HepG2 (cell line): Measurements from ENCODE around the gene FAM174C. TPM values are rescaled to one million over a fixed set of nuclear protein-coding genes. Genes with fewer than 3 reads are reported as not detected.

Experiments used
- ASH2L ChIP-seq: fragments of 300-600, 200-600 bp; sonication (generic); IDR thresholded peaks from 2 replicates; pipeline ENCODE4 v1.7.0; 2017; ENCODE audit warnings: low read depth, mild to moderate bottlenecking, moderate library complexity, mixed read lengths, low read length; ENCODE audit not compliant: insufficient read length
- CEBPG ChIP-seq: IDR thresholded peaks from 2 replicates; pipeline ENCODE4 v1.6.1; 2016
- HCFC1 ChIP-seq: fragments of 150-350 bp; IDR thresholded peaks from 2 replicates; pipeline ENCODE4 v1.6.1; 2014; ENCODE audit warnings: low read depth, low read length
- KLF15 ChIP-seq: sonication (generic); formaldehyde crosslinking; IDR thresholded peaks from 2 replicates; pipeline ENCODE4 v1.8.1; 2023; ENCODE audit warnings: borderline replicate concordance, mild to moderate bottlenecking, inconsistent platforms, missing genetic modification reagents, mixed read lengths
- PCBP1 ChIP-seq: fragments of 200-400 bp; formaldehyde crosslinking; IDR thresholded peaks from 2 replicates; pipeline ENCODE4 v1.6.1; 2017; ENCODE audit warnings: mild to moderate bottlenecking, low read depth, low read length, borderline replicate concordance
- REXO4 ChIP-seq: sonication (generic); formaldehyde crosslinking; IDR thresholded peaks from 2 replicates; pipeline ENCODE4 v1.8.0; 2022; ENCODE audit warnings: missing genetic modification reagents, mild to moderate bottlenecking, borderline replicate concordance
- TCF12 ChIP-seq, 2 experiments: fragments of 450-650 bp in 1 of 2; sonication (generic) in 1 of 2; formaldehyde crosslinking in 1 of 2; IDR thresholded peaks; 2 replicates each; pipeline versions ENCODE4 v1.6.1 to v1.8.0; 2017 to 2022; ENCODE audit warnings: antibody characterized with exemption in 1 of 2, mild to moderate bottlenecking in 1 of 2, missing genetic modification reagents in 1 of 2, moderate library complexity in 1 of 2
- ZMYM3 ChIP-seq: sonication (generic); formaldehyde crosslinking; IDR thresholded peaks from 2 replicates; pipeline ENCODE4 v1.5.1; 2020; ENCODE audit warnings: mild to moderate bottlenecking, missing genetic modification reagents
- ZNF44 ChIP-seq: sonication (generic); formaldehyde crosslinking; IDR thresholded peaks from 2 replicates; pipeline ENCODE4 v1.5.1; 2020; ENCODE audit warnings: mild to moderate bottlenecking, missing genetic modification reagents
- ZNF564 ChIP-seq: sonication (generic); formaldehyde crosslinking; IDR thresholded peaks from 2 replicates; pipeline ENCODE4 v1.8.1; 2023; ENCODE audit warnings: mild to moderate bottlenecking, missing genetic modification reagents
- ZNF749 ChIP-seq: sonication (generic); formaldehyde crosslinking; IDR thresholded peaks from 2 replicates; pipeline ENCODE4 v1.8.0; 2022; ENCODE audit warnings: mild to moderate bottlenecking, missing genetic modification reagents, moderate library complexity, borderline replicate concordance
- ZNF788 ChIP-seq: sonication (generic); formaldehyde crosslinking; IDR thresholded peaks from 2 replicates; pipeline ENCODE4 v1.5.0; 2020; ENCODE audit warnings: mild to moderate bottlenecking, missing genetic modification reagents, borderline replicate concordance
- polyA plus RNA-seq, 8 experiments: library from polyadenylated mRNA; depleted of rRNA in 3 of 8; stranded (reverse) in 7 of 8; unstranded in 1 of 8; fragments of >200 nt; fragmentation: Illumina TruSeq in 4 of 8; extraction: Trizol in 4 of 8; gene quantifications; 2 replicates each; pipeline versions ENCODE4 v1.2.1 to v1.2.3, GENCODE V29; 2011 to 2016; ENCODE audit warnings: low read depth in 4 of 8, missing spikeins in 1 of 8, mixed read lengths in 1 of 8; ENCODE audit not compliant: insufficient read depth in 1 of 8
- total RNA-seq, 5 experiments: library from RNA; depleted of rRNA; stranded (reverse); fragments of >200 nt; fragmentation: Illumina TruSeq; extraction: Trizol; gene quantifications; 2 replicates each; pipeline ENCODE4 v1.2.3, GENCODE V29; 2016; ENCODE audit warnings: low read depth in 1 of 5
- TF ChIP-seq, protein P1 (sequence below): sonication (generic); formaldehyde crosslinking; IDR thresholded peaks from 2 replicates; pipeline ENCODE4 v1.8.0; 2022; ENCODE audit warnings: mild to moderate bottlenecking, missing genetic modification reagents, borderline replicate concordance
- TF ChIP-seq, protein P2 (sequence below): sonication (generic); formaldehyde crosslinking; IDR thresholded peaks from 2 replicates; pipeline ENCODE4 v1.8.1; 2023; ENCODE audit warnings: missing genetic modification reagents, inconsistent platforms, borderline replicate concordance
- TF ChIP-seq, protein P3 (sequence below): sonication (generic); formaldehyde crosslinking; IDR thresholded peaks from 2 replicates; pipeline ENCODE4 v1.4.0; 2020; ENCODE audit warnings: mild to moderate bottlenecking, missing genetic modification reagents
- TF ChIP-seq, protein P4 (sequence below): sonication (generic); formaldehyde crosslinking; IDR thresholded peaks from 2 replicates; pipeline ENCODE4 v1.4.0; 2020; ENCODE audit warnings: missing genetic modification reagents, borderline replicate concordance
- TF ChIP-seq, protein P5 (sequence below): sonication (generic); formaldehyde crosslinking; IDR thresholded peaks from 2 replicates; pipeline ENCODE4 v1.5.0; 2020; ENCODE audit warnings: mild to moderate bottlenecking, missing genetic modification reagents

FAM174C gene
- total and polyA plus RNA-seq, 2 of the 13 experiments (the other 11 are each of a cell fraction or from before 2014, with no cell fraction given) = 19.5 to 31.3 TPM

DNA sequence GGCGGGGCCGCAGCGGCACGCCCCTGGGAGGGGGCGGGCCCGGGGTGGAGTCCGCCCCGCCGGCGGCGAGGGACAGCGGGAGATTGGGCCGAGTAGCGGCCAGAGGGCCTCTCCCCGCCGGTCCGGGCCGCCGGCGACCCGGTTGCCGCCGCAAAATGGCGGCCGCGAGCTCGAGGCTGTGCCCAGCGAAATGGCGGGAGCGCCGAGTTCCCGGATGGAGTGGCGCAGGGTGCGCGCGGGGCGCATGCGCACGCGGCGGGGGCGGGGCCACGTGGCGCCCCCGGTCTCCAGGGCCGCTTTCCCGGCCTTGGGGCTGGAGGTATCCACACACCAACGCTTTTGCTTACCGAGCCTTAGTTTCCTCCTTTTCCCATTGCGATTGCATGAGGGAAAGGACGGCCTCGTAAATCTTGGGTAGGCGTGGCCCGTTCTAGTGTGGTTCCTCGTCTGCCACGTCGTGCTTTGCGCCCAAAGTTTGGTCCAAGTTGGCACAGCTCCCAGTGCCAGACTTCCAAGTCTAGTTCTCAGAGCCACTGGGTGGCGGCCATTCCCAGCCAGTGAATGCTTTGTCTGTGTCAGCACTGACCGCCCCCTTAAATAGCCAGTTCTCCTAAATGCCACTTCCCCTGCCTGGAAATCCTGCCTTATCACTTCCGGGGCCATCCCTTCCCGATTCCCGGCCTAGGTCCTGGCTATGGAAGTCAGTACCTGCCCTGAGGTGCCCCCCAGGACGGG, 5.7 kb upstream of the FAM174C start (continued):
- TF ChIP-seq, protein P1, sequence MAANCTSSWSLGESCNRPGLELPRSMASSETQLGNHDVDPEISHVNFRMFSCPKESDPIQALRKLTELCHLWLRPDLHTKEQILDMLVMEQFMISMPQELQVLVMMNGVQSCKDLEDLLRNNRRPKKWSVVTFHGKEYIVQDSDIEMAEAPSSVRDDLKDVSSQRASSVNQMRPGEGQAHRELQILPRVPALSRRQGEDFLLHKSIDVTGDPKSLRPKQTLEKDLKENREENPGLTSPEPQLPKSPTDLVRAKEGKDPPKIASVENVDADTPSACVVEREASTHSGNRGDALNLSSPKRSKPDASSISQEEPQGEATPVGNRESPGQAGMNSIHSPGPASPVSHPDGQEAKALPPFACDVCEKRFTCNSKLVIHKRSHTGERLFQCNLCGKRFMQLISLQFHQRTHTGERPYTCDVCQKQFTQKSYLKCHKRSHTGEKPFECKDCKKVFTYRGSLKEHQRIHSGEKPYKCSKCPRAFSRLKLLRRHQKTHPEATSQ (CRISPR knock-in tag) = no peak
- TF ChIP-seq KLF15 = no peak
- TF ChIP-seq, protein P2, sequence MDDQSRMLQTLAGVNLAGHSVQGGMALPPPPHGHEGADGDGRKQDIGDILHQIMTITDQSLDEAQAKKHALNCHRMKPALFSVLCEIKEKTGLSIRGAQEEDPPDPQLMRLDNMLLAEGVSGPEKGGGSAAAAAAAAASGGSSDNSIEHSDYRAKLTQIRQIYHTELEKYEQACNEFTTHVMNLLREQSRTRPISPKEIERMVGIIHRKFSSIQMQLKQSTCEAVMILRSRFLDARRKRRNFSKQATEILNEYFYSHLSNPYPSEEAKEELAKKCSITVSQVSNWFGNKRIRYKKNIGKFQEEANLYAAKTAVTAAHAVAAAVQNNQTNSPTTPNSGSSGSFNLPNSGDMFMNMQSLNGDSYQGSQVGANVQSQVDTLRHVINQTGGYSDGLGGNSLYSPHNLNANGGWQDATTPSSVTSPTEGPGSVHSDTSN = no peak
- TF ChIP-seq ZNF749 = no peak; the same call in 1 of the 2 replicates
- no peak for TF ChIP-seq ZNF44 (CRISPR knock-in tag)
- TF ChIP-seq ZMYM3 (CRISPR knock-in tag) = no peak
- TF ChIP-seq HCFC1 = no peak
- TF ChIP-seq PCBP1 = no peak
- TF ChIP-seq ZNF788 (CRISPR knock-in tag) = peak; percentile 72; the same call in 1 of the 2 replicates
- TF ChIP-seq, protein P3, sequence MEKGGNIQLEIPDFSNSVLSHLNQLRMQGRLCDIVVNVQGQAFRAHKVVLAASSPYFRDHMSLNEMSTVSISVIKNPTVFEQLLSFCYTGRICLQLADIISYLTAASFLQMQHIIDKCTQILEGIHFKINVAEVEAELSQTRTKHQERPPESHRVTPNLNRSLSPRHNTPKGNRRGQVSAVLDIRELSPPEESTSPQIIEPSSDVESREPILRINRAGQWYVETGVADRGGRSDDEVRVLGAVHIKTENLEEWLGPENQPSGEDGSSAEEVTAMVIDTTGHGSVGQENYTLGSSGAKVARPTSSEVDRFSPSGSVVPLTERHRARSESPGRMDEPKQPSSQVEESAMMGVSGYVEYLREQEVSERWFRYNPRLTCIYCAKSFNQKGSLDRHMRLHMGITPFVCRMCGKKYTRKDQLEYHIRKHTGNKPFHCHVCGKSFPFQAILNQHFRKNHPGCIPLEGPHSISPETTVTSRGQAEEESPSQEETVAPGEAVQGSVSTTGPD (CRISPR knock-in tag) = no peak
- peak; percentile 37 for TF ChIP-seq ASH2L
- no peak for TF ChIP-seq CEBPG
- TF ChIP-seq, protein P4, sequence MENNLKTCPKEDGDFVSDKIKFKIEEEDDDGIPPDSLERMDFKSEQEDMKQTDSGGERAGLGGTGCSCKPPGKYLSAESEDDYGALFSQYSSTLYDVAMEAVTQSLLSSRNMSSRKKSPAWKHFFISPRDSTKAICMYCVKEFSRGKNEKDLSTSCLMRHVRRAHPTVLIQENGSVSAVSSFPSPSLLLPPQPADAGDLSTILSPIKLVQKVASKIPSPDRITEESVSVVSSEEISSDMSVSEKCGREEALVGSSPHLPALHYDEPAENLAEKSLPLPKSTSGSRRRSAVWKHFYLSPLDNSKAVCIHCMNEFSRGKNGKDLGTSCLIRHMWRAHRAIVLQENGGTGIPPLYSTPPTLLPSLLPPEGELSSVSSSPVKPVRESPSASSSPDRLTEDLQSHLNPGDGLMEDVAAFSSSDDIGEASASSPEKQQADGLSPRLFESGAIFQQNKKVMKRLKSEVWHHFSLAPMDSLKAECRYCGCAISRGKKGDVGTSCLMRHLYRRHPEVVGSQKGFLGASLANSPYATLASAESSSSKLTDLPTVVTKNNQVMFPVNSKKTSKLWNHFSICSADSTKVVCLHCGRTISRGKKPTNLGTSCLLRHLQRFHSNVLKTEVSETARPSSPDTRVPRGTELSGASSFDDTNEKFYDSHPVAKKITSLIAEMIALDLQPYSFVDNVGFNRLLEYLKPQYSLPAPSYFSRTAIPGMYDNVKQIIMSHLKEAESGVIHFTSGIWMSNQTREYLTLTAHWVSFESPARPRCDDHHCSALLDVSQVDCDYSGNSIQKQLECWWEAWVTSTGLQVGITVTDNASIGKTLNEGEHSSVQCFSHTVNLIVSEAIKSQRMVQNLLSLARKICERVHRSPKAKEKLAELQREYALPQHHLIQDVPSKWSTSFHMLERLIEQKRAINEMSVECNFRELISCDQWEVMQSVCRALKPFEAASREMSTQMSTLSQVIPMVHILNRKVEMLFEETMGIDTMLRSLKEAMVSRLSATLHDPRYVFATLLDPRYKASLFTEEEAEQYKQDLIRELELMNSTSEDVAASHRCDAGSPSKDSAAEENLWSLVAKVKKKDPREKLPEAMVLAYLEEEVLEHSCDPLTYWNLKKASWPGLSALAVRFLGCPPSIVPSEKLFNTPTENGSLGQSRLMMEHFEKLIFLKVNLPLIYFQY (CRISPR knock-in tag) = no peak
- no peak for TF ChIP-seq TCF12 (IDR thresholded peaks at IDR 0.05)
- TF ChIP-seq TCF12 (CRISPR knock-in tag; IDR thresholded peaks at IDR 0.05) = no peak; the same call in 1 of the 2 replicates
- no peak for TF ChIP-seq REXO4 (CRISPR knock-in tag)
- no peak; the same call in 1 of the 2 replicates for TF ChIP-seq ZNF564
- TF ChIP-seq, protein P5, sequence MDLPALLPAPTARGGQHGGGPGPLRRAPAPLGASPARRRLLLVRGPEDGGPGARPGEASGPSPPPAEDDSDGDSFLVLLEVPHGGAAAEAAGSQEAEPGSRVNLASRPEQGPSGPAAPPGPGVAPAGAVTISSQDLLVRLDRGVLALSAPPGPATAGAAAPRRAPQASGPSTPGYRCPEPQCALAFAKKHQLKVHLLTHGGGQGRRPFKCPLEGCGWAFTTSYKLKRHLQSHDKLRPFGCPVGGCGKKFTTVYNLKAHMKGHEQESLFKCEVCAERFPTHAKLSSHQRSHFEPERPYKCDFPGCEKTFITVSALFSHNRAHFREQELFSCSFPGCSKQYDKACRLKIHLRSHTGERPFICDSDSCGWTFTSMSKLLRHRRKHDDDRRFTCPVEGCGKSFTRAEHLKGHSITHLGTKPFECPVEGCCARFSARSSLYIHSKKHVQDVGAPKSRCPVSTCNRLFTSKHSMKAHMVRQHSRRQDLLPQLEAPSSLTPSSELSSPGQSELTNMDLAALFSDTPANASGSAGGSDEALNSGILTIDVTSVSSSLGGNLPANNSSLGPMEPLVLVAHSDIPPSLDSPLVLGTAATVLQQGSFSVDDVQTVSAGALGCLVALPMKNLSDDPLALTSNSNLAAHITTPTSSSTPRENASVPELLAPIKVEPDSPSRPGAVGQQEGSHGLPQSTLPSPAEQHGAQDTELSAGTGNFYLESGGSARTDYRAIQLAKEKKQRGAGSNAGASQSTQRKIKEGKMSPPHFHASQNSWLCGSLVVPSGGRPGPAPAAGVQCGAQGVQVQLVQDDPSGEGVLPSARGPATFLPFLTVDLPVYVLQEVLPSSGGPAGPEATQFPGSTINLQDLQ (CRISPR knock-in tag) = no peak
